GM23338 (cell line): ENCODE results near the gene IRAK2.

Experiments used
- POLR2AphosphoS5 ChIP-seq: IDR thresholded peaks from 2 replicates; pipeline ENCODE4 v1.6.1; 2016; ENCODE audit warnings: antibody characterized with exemption, low read depth
- TF ChIP-seq, protein P1 (sequence below), 2 experiments: fragments of 200-600 bp in 1 of 2; sonication (generic) in 1 of 2; conservative IDR thresholded peaks; 2 replicates each; pipeline versions ENCODE4 v1.5.1 to v1.6.1; 2016 to 2017; ENCODE audit warnings: antibody characterized with exemption in 2 of 2, low read depth in 2 of 2, mild to moderate bottlenecking in 2 of 2, moderate library complexity in 1 of 2

DNA sequence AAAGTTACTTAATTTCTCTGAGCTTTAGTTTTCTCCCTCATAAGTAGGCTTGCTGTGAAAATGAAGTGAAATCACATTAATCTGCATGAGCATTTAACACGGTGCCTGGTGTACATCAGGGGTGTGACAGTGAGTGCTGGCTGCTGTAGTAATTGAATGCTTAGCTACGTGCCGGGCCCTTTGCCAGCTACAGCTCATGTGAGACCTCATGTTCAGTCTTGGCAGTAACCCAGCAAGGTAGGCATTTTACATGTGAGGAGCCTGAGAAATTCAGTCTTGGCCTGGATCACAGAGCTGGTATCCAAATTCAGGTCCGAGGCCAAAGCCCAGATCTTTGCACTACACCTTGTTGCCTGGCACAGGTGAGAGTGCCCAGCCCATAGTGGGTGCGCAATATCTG lies 118.9 kb downstream of the IRAK2 start:
- TF ChIP-seq POLR2AphosphoS5: no peak
- TF ChIP-seq, protein P1, sequence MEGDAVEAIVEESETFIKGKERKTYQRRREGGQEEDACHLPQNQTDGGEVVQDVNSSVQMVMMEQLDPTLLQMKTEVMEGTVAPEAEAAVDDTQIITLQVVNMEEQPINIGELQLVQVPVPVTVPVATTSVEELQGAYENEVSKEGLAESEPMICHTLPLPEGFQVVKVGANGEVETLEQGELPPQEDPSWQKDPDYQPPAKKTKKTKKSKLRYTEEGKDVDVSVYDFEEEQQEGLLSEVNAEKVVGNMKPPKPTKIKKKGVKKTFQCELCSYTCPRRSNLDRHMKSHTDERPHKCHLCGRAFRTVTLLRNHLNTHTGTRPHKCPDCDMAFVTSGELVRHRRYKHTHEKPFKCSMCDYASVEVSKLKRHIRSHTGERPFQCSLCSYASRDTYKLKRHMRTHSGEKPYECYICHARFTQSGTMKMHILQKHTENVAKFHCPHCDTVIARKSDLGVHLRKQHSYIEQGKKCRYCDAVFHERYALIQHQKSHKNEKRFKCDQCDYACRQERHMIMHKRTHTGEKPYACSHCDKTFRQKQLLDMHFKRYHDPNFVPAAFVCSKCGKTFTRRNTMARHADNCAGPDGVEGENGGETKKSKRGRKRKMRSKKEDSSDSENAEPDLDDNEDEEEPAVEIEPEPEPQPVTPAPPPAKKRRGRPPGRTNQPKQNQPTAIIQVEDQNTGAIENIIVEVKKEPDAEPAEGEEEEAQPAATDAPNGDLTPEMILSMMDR (conservative IDR thresholded peaks at IDR 0.05; ENCODE audit: low read depth in 2 of 2): no peak
